GM21390 (cell line): Measurements from ENCODE around the gene EXOC3L4.
"Not testable (repeated sequence)": the region's sequence is repeated elsewhere in the genome, so short reads cannot be mapped to it uniquely, and the experiment has no call there.

Source experiments
- ATAC-seq: cut with Tn5 transposase; IDR thresholded peaks from one replicate; pipeline ENCODE4 v1.9.1; 2021; ENCODE audit not compliant: unreplicated experiment

EXOC3L4 gene

GRCh38 chr14:103104654-103105452, 10.3 kb downstream of the EXOC3L4 start:
- no peak for ATAC-seq

GRCh38 chr14:103105580-103106150, 11.1 kb downstream of the EXOC3L4 start:
- no peak for ATAC-seq

- no peak for ATAC-seq
Measured at GRCh38 chr14:103107455-103107854, 12.9 kb downstream of the EXOC3L4 start.

- ATAC-seq: no peak
Measured at GRCh38 chr14:103107941-103108748, 13.6 kb downstream of the EXOC3L4 start.

- ATAC-seq: no peak
Measured at GRCh38 chr14:103108749-103109207, 14.3 kb downstream of the EXOC3L4 start.

GRCh38 chr14:103109535-103110441, 15.3 kb downstream of the EXOC3L4 start:
- no peak for ATAC-seq

GRCh38 chr14:103110681-103111231, 16.2 kb downstream of the EXOC3L4 start:
- ATAC-seq: no peak

GRCh38 chr14:103111232-103111868, 16.8 kb downstream of the EXOC3L4 start:
- ATAC-seq: no peak

GRCh38 chr14:103112400-103113243, 18.1 kb downstream of the EXOC3L4 start:
- no peak for ATAC-seq

GRCh38 chr14:103113303-103113702, 18.8 kb downstream of the EXOC3L4 start:
- ATAC-seq: no peak

GRCh38 chr14:103113774-103114173, 19.2 kb downstream of the EXOC3L4 start:
- ATAC-seq: no peak

GRCh38 chr14:103115086-103115679, 20.7 kb downstream of the EXOC3L4 start:
- not testable (repeated sequence) for ATAC-seq

GRCh38 chr14:103115845-103116572, 21.5 kb downstream of the EXOC3L4 start:
- ATAC-seq: no peak

- ATAC-seq: no peak
Measured at GRCh38 chr14:103116636-103117035, 22.1 kb downstream of the EXOC3L4 start.

GRCh38 chr14:103117499-103117898, 23.0 kb downstream of the EXOC3L4 start:
- not testable (repeated sequence) for ATAC-seq

- ATAC-seq: no peak
Measured at GRCh38 chr14:103118018-103118662, 23.6 kb downstream of the EXOC3L4 start.

GRCh38 chr14:103118663-103119404, 24.3 kb downstream of the EXOC3L4 start:
- no peak for ATAC-seq
